Panc1 (cell line): ENCODE results near the gene ANK3. TPM values are rescaled to one million over a fixed set of nuclear protein-coding genes. Genes with fewer than 3 reads are reported as not detected.

Experiments used
- ATAC-seq: fragments of 200-7000 bp; cut with Tn5 transposase; 2 replicates; pipeline ENCODE4 v1.9.1; 2020; ENCODE audit warnings: mild to moderate bottlenecking, moderate library complexity
- BruUV-seq: library from RNA; stranded (reverse); fragments of 400-500 nt; replicated peaks from 2 replicates; lab custom pipeline; 2021; lab: Mats Ljungman, UMichigan
- CTCF ChIA-PET: fragments of 300-600 bp; sonication (Branson Sonifier 250); formaldehyde crosslinking; loops from one replicate; lab custom pipeline; 2022; ENCODE audit warnings: antibody characterized with exemption; lab: Charles Lee
- POLR2A ChIA-PET: fragments of 300-600 bp; sonication (Branson Sonifier 250); formaldehyde crosslinking; loops from one replicate; lab custom pipeline; 2022; ENCODE audit warnings: antibody characterized with exemption; lab: Charles Lee
- DNase-seq: peaks from one replicate; pipeline ENCODE4 v3.0.0-alpha.2; 2010; ENCODE audit warnings: low read depth, low spot score
- H3K27ac ChIP-seq: 2 replicates; pipeline ENCODE4 v1.5.1; 2011; ENCODE audit warnings: mild to moderate bottlenecking, low read length, inconsistent platforms
- H3K27me3 ChIP-seq: fragments of 200-500 bp; sonication (Bioruptor generic); 2 replicates; pipeline ENCODE4 v1.6.0; 2014; ENCODE audit warnings: low read length, inconsistent platforms; ENCODE audit not compliant: control insufficient read depth, insufficient read depth
- H3K36me3 ChIP-seq: fragments of 200-500 bp; sonication (Bioruptor generic); 2 replicates; pipeline ENCODE4 v1.5.1; 2014; ENCODE audit warnings: inconsistent platforms, mild to moderate bottlenecking, low read length, moderate library complexity; ENCODE audit not compliant: control insufficient read depth, insufficient read depth
- H3K4me1 ChIP-seq: 2 replicates; pipeline ENCODE4 v1.5.1; 2011; ENCODE audit warnings: inconsistent platforms, mild to moderate bottlenecking, low read length, moderate library complexity; ENCODE audit not compliant: control insufficient read depth, insufficient read depth
- H3K4me3 ChIP-seq, 2 experiments: 2 replicates each; pipeline ENCODE4 v1.5.1; 2011 to 2012; ENCODE audit warnings: low read depth in 2 of 2, low read length in 2 of 2, mild to moderate bottlenecking in 2 of 2, inconsistent platforms in 1 of 2, moderate library complexity in 1 of 2
- H3K9me3 ChIP-seq: fragments of 200-500 bp; sonication (Bioruptor generic); 2 replicates; pipeline ENCODE4 v1.5.1; 2014; ENCODE audit warnings: low read depth, mild to moderate bottlenecking, inconsistent platforms, low read length, moderate library complexity; ENCODE audit not compliant: control insufficient read depth, insufficient read depth
- CTCF ChIP-seq: fragments of 450-650 bp; IDR thresholded peaks from 2 replicates; pipeline ENCODE4 v1.5.1; 2017; ENCODE audit warnings: mild to moderate bottlenecking
- POLR2AphosphoS5 ChIP-seq: IDR thresholded peaks from 2 replicates; pipeline ENCODE4 v1.6.1; 2012; ENCODE audit warnings: mild to moderate bottlenecking, low read depth, low read length, moderate library complexity
- REST ChIP-seq, 2 experiments: IDR thresholded peaks; 2 replicates each; pipeline ENCODE4 v1.6.1; 2011 to 2012; ENCODE audit warnings: low read depth in 2 of 2, control low read depth in 1 of 2, low read length in 1 of 2, mild to moderate bottlenecking in 1 of 2, moderate library complexity in 1 of 2; ENCODE audit not compliant: insufficient read depth in 1 of 2
- SIN3A ChIP-seq: IDR thresholded peaks from 2 replicates; pipeline ENCODE4 v1.6.1; 2012; ENCODE audit warnings: low read depth, mild to moderate bottlenecking, low read length, moderate library complexity, borderline replicate concordance; ENCODE audit not compliant: insufficient read depth
- TCF7L2 ChIP-seq: IDR thresholded peaks from 2 replicates; pipeline ENCODE4 v1.6.1; 2011; ENCODE audit warnings: mild to moderate bottlenecking, low read depth, low read length, inconsistent platforms
- in situ Hi-C: cut with HindIII; loops from 2 replicates; pipeline ENCODE4 v1.10.0; 2016; ENCODE audit warnings: low sequenced_read_pairs, low pct_unique_long_range_greater_than_20kb
- intact Hi-C: fragments of 100-400 bp; cut with micrococcal nuclease; formaldehyde crosslinking; loops from one replicate; pipeline ENCODE4 v1.10.0; 2022; ENCODE audit not compliant: unreplicated experiment
- total RNA-seq: library from RNA; stranded (reverse); gene quantifications from one replicate; pipeline ENCODE4 v1.2.1, GENCODE V29; 2021; ENCODE audit not compliant: unreplicated experiment

Gene ANK3
- total RNA-seq, 1 experiment from 2014 or later: 2.5 TPM

- TF ChIP-seq REST (IDR thresholded peaks at IDR 0.05; ENCODE audit: insufficient read depth in 1 of 2, low read depth in 2 of 2, low read length in 1 of 2) (no peak), CTCF (no peak), TCF7L2 (no peak), SIN3A (no peak), POLR2AphosphoS5 (no peak)
- Histone ChIP-seq H3K4me1 (no peaks in the 10 kb centered on the region), H3K4me3 (no peak overlapping the region), H3K27me3 (peaks cover 6% of the 10 kb centered on the region), H3K9me3 (no peaks in the 10 kb centered on the region), H3K36me3 (no peaks in the 10 kb centered on the region), H3K27ac (no peak overlapping the region)
- DNase-seq (no peak), ATAC-seq (no peak)
- ChIA-PET POLR2A (no interaction called here), CTCF (no interaction called here)
- in situ Hi-C loops (no loop called here), intact Hi-C loops (no loop called here)
- BruUV-seq: no TSS peak
Observed at GRCh38 chr10:60359066-60359465, 30.6 kb downstream of the ANK3 start.

GRCh38 chr10:60358282-60358681 lies 31.4 kb downstream of the ANK3 start:
- ATAC-seq (no peak), DNase-seq (no peak)
- ChIA-PET POLR2A (no interaction called here), CTCF (no interaction called here)
- no peaks in the 10 kb centered on the region for H3K36me3 ChIP-seq
- in situ Hi-C loops: no loop called here
- H3K4me1 ChIP-seq: no peaks in the 10 kb centered on the region
- intact Hi-C loops: no loop called here
- H3K9me3 ChIP-seq: no peaks in the 10 kb centered on the region
- no peak overlapping the region for H3K27ac ChIP-seq
- BruUV-seq: no TSS peak
- no peak for TF ChIP-seq SIN3A
- no peak for TF ChIP-seq CTCF
- no peak for TF ChIP-seq TCF7L2
- no peak for TF ChIP-seq REST (IDR thresholded peaks at IDR 0.05; ENCODE audit: insufficient read depth in 1 of 2, low read depth in 2 of 2, low read length in 1 of 2)
- TF ChIP-seq POLR2AphosphoS5: no peak
- H3K4me3 ChIP-seq: no peak overlapping the region
- H3K27me3 ChIP-seq: peaks cover 6% of the 10 kb centered on the region
